Neural cell (in vitro differentiated cells): ENCODE measurements around the gene C3orf62.

ENCODE experiments used
- EP300 ChIP-seq: fragments of 450-650 bp; conservative IDR thresholded peaks from 2 replicates; pipeline ENCODE4 v1.6.1; 2014; ENCODE audit warnings: antibody characterized with exemption, mild to moderate bottlenecking, moderate library complexity; ENCODE audit not compliant: poor library complexity, severe bottlenecking
- EZH2 ChIP-seq: fragments of 200-600, 300-800 bp; shearing (Covaris generic), sonication (generic); IDR thresholded peaks from 2 replicates; pipeline ENCODE4 v1.6.1; 2014; ENCODE audit warnings: antibody characterized with exemption, low read length, borderline replicate concordance, mild to moderate bottlenecking; ENCODE audit not compliant: insufficient read depth, poor library complexity, severe bottlenecking
- MXI1 ChIP-seq: fragments of 450-650 bp; conservative IDR thresholded peaks from 2 replicates; pipeline ENCODE4 v1.6.1; 2014; ENCODE audit warnings: antibody characterized with exemption, mild to moderate bottlenecking; ENCODE audit not compliant: poor library complexity, severe bottlenecking
- POLR2AphosphoS5 ChIP-seq: IDR thresholded peaks from 2 replicates; pipeline ENCODE4 v1.6.1; 2012
- RAD21 ChIP-seq: fragments of 450-650 bp; conservative IDR thresholded peaks from 2 replicates; pipeline ENCODE4 v1.6.1; 2014; ENCODE audit warnings: antibody characterized with exemption, mild to moderate bottlenecking, moderate library complexity
- TAF1 ChIP-seq: IDR thresholded peaks from 2 replicates; pipeline ENCODE4 v1.6.1; 2012; ENCODE audit warnings: low read depth
- TF ChIP-seq, protein P1 (sequence below): fragments of 450-650 bp; IDR thresholded peaks from 2 replicates; pipeline ENCODE4 v1.5.1; 2014; ENCODE audit warnings: antibody characterized with exemption, mild to moderate bottlenecking, moderate library complexity; ENCODE audit not compliant: poor library complexity, severe bottlenecking

DNA sequence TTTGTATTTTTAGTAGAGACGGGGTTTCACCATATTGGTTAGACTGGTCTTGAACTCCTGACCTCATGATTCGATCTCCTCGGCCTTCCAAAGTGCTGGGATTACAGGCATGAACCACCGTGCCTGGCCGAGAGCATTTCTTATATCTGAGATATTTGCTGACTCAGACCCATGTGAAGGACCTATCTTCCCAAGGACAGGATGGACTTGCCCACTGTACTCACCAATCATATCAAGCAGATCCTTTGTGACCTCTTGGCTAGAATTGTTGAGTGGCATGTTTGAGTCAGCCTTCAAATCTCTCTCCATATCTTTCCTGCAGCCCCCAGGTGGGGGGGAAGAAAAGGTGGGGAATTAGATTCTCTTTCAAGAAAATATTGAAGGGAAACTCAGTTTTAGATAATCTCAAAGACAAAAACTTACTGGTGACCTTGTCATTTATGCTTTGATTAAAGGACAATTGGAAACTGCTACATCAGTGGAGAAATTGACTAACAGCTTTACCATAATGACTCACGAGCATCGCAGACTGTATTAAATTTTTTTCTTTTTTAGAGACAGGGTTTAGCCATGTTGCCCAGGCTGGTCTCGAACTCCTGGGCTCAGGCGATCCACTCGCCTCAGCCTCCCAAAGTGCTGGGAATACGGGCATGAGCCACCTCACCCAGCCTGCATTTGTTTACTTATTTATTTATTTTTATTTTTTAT lies 3.1 kb downstream of the C3orf62 start:
- TF ChIP-seq POLR2AphosphoS5 (no peak), RAD21 (no peak), EZH2 (no peak), MXI1 (no peak), EP300 (no peak), TAF1 (no peak)
- TF ChIP-seq, protein P1, sequence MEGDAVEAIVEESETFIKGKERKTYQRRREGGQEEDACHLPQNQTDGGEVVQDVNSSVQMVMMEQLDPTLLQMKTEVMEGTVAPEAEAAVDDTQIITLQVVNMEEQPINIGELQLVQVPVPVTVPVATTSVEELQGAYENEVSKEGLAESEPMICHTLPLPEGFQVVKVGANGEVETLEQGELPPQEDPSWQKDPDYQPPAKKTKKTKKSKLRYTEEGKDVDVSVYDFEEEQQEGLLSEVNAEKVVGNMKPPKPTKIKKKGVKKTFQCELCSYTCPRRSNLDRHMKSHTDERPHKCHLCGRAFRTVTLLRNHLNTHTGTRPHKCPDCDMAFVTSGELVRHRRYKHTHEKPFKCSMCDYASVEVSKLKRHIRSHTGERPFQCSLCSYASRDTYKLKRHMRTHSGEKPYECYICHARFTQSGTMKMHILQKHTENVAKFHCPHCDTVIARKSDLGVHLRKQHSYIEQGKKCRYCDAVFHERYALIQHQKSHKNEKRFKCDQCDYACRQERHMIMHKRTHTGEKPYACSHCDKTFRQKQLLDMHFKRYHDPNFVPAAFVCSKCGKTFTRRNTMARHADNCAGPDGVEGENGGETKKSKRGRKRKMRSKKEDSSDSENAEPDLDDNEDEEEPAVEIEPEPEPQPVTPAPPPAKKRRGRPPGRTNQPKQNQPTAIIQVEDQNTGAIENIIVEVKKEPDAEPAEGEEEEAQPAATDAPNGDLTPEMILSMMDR, result no peak
